Astrocyte (in vitro differentiated cells and primary cell): ENCODE results near the gene DLD. TPM values are rescaled to one million over a fixed set of nuclear protein-coding genes. Genes with fewer than 3 reads are reported as not detected.

Source experiments
- DNase-seq: peaks from one replicate; pipeline ENCODE4 v3.0.0-alpha.2; 2010; ENCODE audit warnings: low read depth
- FAIRE-seq: peaks from 2 replicates; lab custom pipeline; 2011; peaks lifted over from hg19 to GRCh38; lab: Jason Lieb, UNC
- H2AFZ ChIP-seq: 2 replicates; pipeline ENCODE4 v1.6.0; 2012; ENCODE audit warnings: low read depth, low read length, inconsistent platforms
- H3K27ac ChIP-seq: 2 replicates; pipeline ENCODE4 v1.5.1; 2011; ENCODE audit warnings: low read depth, low read length, inconsistent platforms
- H3K27me3 ChIP-seq: 2 replicates; pipeline ENCODE4 v1.6.0; 2011; ENCODE audit warnings: low read length, inconsistent platforms; ENCODE audit not compliant: insufficient read depth
- H3K36me3 ChIP-seq: 2 replicates; pipeline ENCODE4 v1.5.1; 2011; ENCODE audit warnings: low read length, inconsistent platforms; ENCODE audit not compliant: insufficient read depth
- H3K4me1 ChIP-seq: 2 replicates; pipeline ENCODE4 v1.5.1; 2011; ENCODE audit warnings: low read length, inconsistent platforms; ENCODE audit not compliant: insufficient read depth
- H3K4me2 ChIP-seq: 2 replicates; pipeline ENCODE4 v1.6.0; 2012; ENCODE audit warnings: low read length, inconsistent platforms
- H3K4me3 ChIP-seq: 2 replicates; pipeline ENCODE4 v1.5.1; 2011; ENCODE audit warnings: low read depth, mild to moderate bottlenecking, low read length, inconsistent platforms; ENCODE audit not compliant: insufficient read depth
- H3K79me2 ChIP-seq: 2 replicates; pipeline ENCODE4 v1.6.0; 2012; ENCODE audit warnings: mild to moderate bottlenecking, low read length, inconsistent platforms; ENCODE audit not compliant: insufficient read depth
- H3K9ac ChIP-seq: 2 replicates; pipeline ENCODE4 v1.6.0; 2012; ENCODE audit warnings: mild to moderate bottlenecking, low read length, inconsistent platforms
- H3K9me3 ChIP-seq: 2 replicates; pipeline ENCODE4 v1.5.1; 2012; ENCODE audit warnings: low read depth, mild to moderate bottlenecking, low read length, inconsistent platforms; ENCODE audit not compliant: insufficient read depth
- H4K20me1 ChIP-seq: 2 replicates; pipeline ENCODE4 v1.6.0; 2012; ENCODE audit warnings: low read length, inconsistent platforms; ENCODE audit not compliant: insufficient read depth
- H3K27ac Mint-ChIP-seq: one replicate; pipeline ENCODE4 v1.8.0; 2021; ENCODE audit warnings: mild to moderate bottlenecking, mixed read lengths; ENCODE audit not compliant: unreplicated experiment
- H3K27me3 Mint-ChIP-seq: one replicate; pipeline ENCODE4 v1.8.0; 2021; ENCODE audit warnings: low read depth, mixed read lengths; ENCODE audit not compliant: unreplicated experiment
- H3K36me3 Mint-ChIP-seq: one replicate; pipeline ENCODE4 v1.8.0; 2021; ENCODE audit warnings: low read depth, mixed read lengths; ENCODE audit not compliant: unreplicated experiment
- H3K4me1 Mint-ChIP-seq: one replicate; pipeline ENCODE4 v1.8.0; 2021; ENCODE audit warnings: low read depth, mixed read lengths; ENCODE audit not compliant: unreplicated experiment
- H3K4me3 Mint-ChIP-seq: one replicate; pipeline ENCODE4 v1.8.0; 2021; ENCODE audit warnings: mild to moderate bottlenecking, moderate library complexity, mixed read lengths; ENCODE audit not compliant: unreplicated experiment
- H3K9me3 Mint-ChIP-seq: one replicate; pipeline ENCODE4 v1.8.0; 2021; ENCODE audit warnings: mild to moderate bottlenecking, mixed read lengths; ENCODE audit not compliant: unreplicated experiment
- CTCF ChIP-seq: IDR thresholded peaks from 2 replicates; pipeline ENCODE4 v1.5.1; 2011; ENCODE audit warnings: low read depth, mild to moderate bottlenecking, inconsistent platforms, low read length, moderate library complexity; ENCODE audit not compliant: insufficient read depth
- EZH2 ChIP-seq: IDR thresholded peaks from 2 replicates; pipeline ENCODE4 v1.6.1; 2012; ENCODE audit warnings: mild to moderate bottlenecking, low read length, inconsistent platforms; ENCODE audit not compliant: insufficient read depth
- total RNA-seq: library from RNA; stranded (reverse); gene quantifications from 2 replicates; pipeline ENCODE4 v1.2.1, GENCODE V29; 2021

The DLD gene
- total RNA-seq, 1 donor from 2014 or later: 73.1 TPM

GRCh38 chr7:107924841-107925504, 34.0 kb downstream of the DLD start:
- Histone ChIP-seq H4K20me1 (peaks cover 39% of the 10 kb centered on the region), H3K27ac (no peak overlapping the region), H3K27me3 (no peaks in the 10 kb centered on the region), H3K4me2 (no peak overlapping the region), H2AFZ (no peak overlapping the region), H3K9me3 (no peaks in the 10 kb centered on the region), H3K4me1 (no peaks in the 10 kb centered on the region), H3K36me3 (peaks cover 83% of the 10 kb centered on the region), H3K4me3 (no peak overlapping the region), H3K79me2 (peaks cover 8% of the 10 kb centered on the region), H3K9ac (no peak overlapping the region)
- Mint-ChIP-seq H3K36me3 (peaks cover 9% of the 10 kb centered on the region), H3K4me3 (no peak overlapping the region), H3K27me3 (no peaks in the 10 kb centered on the region), H3K9me3 (no peaks in the 10 kb centered on the region), H3K4me1 (peaks cover 37% of the 10 kb centered on the region), H3K27ac (peak overlapping the region; percentile 5)
- TF ChIP-seq CTCF: no peak
- no peak for TF ChIP-seq EZH2
- FAIRE-seq (no peak), DNase-seq (no peak)

GRCh38 chr7:107926481-107926880, 35.5 kb downstream of the DLD start:
- Mint-ChIP-seq H3K27me3 (no peaks in the 10 kb centered on the region), H3K27ac (no peak overlapping the region), H3K4me3 (no peak overlapping the region), H3K9me3 (no peaks in the 10 kb centered on the region), H3K36me3 (peaks cover 14% of the 10 kb centered on the region), H3K4me1 (peaks cover 26% of the 10 kb centered on the region)
- H3K27me3 ChIP-seq: no peaks in the 10 kb centered on the region
- H2AFZ ChIP-seq: no peak overlapping the region
- TF ChIP-seq EZH2: no peak
- no peak for TF ChIP-seq CTCF
- FAIRE-seq (no peak), DNase-seq (no peak)
- H3K4me2 ChIP-seq: no peak overlapping the region
- H3K79me2 ChIP-seq: peaks cover 15% of the 10 kb centered on the region
- H4K20me1 ChIP-seq: peaks cover 39% of the 10 kb centered on the region
- H3K9me3 ChIP-seq: no peaks in the 10 kb centered on the region
- no peak overlapping the region for H3K27ac ChIP-seq
- no peak overlapping the region for H3K4me3 ChIP-seq
- H3K4me1 ChIP-seq: no peaks in the 10 kb centered on the region
- H3K9ac ChIP-seq: no peak overlapping the region
- peaks cover 90% of the 10 kb centered on the region for H3K36me3 ChIP-seq
